Stimulated activated CD4-positive, alpha-beta T cell treated with anti-CD3 and anti-CD28 coated beads, Interleukin-15, amount 100 ng/mL, for 48 hours (primary cell): ENCODE measurements around the gene GLP2R.

Source experiments
- DNase-seq, 2 donors: peaks; one replicate each; pipeline ENCODE4 v3.0.0-alpha.2; 2020; ENCODE audit warnings: low read depth in 2 of 2

Gene GLP2R

GRCh38 chr17:9813166-9813565 is 12.6 kb upstream of the GLP2R start:
- no peak for DNase-seq

DNA sequence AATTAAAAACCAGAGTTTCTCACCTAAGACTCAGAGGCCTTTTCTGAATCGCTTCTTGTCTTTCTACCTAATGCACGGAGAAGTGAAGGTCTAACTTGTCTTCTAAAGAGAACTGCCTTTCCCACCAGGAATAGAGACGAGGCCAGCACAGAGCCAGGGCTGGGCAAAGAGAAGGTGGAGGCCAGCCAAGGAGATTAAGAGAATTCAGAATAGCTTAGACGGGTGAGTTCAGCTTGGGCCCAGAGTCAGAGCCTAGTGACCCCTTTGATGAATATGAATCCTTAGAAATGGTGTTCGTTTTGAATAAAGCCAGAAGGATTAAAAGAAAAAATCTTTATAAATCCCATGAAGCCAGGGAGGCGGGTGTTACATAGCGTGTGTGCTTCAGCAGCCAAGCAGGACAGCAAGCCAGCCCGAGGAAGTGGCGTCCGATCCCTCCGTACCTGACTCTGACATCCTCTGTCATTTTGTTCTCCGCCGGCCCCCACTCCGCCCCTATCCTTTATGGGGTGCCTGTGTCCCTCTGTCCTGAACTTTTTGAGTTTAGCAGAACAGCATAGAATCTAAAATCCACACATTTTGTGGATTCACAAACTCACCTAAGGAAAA is 11.3 kb upstream of the GLP2R start:
- no peak for DNase-seq

GRCh38 chr17:9816472-9816871 is 9.3 kb upstream of the GLP2R start:
- no peak for DNase-seq

DNA sequence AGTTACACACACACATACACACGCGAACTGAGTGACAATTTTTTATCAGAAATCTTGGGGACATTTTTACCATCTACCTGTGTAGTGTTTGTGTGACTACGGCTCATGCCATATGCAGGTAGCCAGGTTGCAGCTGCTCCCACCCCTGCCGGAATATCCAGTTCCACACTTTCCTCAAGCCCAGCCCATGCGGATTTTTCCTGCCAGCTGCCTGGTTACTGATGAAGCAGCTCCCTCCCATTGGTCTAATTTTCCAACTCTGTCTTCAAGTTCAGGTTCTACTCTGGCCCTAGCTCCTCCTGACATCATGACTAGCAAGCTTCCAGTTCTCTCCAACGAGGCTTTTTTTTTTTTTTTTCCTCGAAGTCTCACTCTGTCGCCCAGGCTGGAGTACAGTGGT is 8.6 kb upstream of the GLP2R start:
- no peak for DNase-seq

DNA sequence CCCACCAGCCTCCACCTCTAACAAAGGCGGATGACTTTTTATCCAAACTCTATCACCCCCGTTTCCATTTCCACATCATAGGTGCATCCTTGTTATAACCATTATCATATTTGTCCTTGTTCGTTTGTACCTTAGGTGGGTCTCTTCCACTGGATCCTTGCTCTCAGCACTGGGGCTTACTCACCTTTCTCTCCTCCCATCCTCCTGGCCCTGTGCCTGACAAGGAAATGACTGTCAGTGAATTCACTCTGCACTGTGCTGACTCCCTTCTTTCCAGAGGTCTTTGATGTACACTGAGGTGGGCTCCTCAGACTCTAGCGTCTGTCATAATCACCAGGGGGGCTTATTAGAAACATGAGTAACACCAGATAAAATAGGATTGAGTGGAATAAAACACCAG is 7.0 kb upstream of the GLP2R start:
- DNase-seq = no peak

DNA sequence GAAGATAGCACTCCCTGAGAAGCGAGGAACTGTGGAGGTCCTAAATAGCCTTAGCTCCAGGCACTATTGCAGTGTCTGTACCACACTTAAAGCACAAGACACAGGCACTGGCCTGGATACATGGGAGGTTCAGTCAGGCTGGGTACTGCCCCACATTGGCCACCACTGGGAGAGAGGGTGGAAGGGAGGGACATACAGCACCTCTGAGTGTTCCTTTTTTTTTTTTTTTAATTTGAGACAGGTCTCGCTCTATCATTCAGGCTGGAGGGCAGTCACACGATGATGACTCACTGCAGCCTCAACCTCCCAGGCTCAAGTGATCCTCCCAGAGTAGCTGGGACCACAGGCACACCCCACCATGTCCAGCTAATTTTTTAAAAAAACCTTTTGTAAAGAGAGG is 5.3 kb upstream of the GLP2R start:
- no peak for DNase-seq

DNA sequence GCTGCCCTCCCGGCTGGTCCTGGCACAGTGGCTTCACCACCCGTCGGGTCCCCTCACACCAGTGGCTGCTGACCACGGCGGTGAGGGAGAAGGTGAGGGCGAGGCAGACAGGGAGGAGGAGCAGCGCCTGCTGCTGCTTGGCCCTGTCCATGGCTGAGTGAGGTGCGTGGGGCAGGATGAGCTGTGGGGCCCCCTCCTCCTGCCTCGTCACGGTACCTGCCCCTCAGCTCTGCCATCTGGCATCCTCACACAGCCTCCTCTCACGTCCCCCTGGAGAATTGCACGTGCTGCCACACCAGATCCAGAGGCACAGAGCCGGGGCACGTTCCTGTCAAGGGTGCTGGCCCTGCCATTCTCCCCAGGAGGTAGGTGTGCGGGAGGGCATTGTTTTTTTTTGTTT is 3.8 kb upstream of the GLP2R start, which contains the start of gene GSG1L2:
Gene GSG1L2 (minus strand): TSS at position 159 of the 400 bp plus-strand sequence. CDS start 8 bp downstream, at position 151.
- DNase-seq = no peak

- no peak for DNase-seq
These were observed 1.6 kb upstream of the GLP2R start for GRCh38 chr17:9824094-9824493.

DNA sequence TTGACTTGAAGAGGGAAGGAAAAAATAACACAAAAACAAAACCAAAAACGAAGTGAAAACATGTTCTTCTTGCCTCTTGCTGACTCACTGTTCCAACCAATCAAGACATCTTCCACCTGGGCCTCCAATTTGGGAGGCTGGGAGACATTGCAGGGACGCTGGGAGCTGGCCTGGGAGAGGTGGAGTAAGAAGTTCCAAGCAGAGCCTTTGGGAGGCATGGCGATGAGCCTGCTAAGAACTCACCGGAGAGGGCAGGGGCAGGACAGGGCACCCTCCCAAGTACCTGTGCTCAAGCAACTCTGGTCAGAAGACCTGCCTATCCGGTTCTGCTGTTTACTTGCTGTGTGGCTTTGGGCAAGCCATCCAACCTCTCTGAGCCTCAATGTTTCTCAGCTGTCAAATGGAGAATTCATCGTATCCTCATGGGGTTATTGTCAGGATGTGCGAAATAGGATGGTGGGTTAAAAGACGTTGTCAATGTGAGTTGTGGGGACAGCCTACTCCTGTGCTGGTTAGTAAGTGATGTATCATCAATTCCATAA is 856 bp upstream of the GLP2R start:
- no peak for DNase-seq

GRCh38 chr17:9828296-9829295 is 2.9 kb downstream of the GLP2R start:
- DNase-seq = no peak

DNA sequence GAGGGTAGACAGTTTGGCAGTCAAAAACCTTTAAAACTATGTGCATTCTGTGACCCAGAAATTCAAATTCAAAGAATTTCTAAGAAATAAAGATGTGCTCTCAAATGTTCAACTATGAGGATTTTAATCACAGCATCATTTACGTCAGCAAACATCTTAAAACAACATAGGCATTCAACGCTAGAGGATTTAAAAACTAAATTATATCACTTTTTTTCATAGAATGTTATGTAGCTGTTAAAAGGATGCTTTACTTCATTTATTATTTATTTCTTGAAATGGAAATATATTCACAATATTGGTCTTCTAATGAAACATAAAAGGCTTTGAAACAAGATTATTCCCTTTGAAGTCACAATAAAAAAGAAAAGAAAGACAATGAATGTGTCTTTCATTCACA is 3.6 kb downstream of the GLP2R start:
- no peak for DNase-seq

DNA sequence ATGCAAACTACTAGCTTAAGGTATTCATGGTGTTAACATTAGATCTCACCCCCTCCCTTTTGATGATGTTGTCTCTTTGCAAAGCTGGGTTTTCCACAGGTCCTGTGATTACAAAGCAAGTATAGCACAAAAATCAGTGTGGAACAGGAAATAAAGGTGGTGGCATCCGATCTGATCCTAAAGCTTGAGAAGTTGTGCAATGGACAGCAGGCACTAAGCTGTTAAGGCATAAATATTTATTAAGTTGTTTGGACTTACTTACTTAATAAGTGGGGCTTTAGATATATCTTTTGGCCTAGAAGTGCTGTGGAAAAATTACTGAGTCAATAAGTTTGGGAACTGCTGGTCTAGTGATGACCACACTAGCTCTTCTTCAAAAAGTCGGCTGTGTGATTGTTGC is 5.0 kb downstream of the GLP2R start:
- DNase-seq = no peak

DNA sequence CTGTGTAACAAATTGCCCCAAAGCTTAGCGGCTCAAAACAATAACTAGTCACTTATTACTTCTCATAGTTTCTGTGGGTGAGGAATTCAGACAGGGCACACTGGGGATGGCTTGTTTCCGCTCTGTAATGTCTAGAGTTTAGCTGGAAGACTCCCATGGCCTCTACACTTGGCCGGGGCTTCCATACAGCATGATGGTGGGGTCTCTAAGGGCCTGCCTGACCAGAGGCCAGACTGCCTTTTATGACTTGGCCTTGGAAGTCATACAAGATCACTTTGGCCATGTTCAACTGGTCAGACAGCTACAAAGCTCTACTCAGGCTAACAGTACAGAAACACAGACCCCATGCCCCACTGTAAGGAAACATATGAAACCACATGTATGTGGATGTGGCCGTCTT is 8.2 kb downstream of the GLP2R start:
- DNase-seq = no peak

DNA sequence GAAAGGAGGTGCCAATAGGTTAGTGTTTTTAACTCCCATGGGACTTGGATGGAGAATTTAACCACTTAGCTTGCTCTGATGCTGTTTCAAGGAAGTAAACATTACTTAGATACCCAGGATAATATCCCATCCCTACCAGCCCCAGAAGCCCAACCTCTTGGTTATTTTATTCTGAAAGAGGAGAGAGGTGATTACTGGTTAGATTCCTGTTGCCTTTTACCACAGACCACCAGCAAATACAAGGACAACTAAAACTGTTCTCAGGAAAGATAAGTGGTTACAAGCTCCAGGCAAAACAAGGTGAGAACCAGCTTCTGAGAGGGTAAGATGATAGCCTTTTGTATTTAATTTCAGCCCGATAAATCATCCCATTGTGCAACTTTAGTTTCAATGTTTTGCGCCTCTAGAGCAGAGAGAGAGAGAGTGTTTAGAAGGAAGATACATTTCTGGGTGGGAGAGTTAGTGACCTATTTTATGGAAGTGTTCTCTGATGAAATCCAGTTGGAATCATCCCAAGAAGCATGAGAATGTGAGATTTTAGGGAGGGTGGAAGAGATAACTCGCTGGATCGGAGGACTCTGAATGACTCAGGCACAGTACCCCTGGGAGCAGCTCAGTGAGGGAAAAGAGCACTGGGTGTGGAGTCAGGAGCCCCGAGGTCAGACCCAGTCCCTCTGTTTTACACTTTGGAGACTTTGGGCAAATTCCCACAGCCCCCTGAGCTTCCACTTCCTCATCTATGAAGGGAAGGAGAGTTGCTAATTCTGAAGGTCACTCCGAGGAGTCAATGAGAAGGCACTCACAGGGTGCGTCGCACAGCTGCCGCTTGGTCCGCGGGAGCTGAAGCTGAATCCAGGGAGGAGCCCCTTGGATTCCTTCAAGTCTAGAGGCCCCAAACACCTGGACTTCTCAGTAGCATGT is 12.1 kb downstream of the GLP2R start:
- DNase-seq = no peak

DNA sequence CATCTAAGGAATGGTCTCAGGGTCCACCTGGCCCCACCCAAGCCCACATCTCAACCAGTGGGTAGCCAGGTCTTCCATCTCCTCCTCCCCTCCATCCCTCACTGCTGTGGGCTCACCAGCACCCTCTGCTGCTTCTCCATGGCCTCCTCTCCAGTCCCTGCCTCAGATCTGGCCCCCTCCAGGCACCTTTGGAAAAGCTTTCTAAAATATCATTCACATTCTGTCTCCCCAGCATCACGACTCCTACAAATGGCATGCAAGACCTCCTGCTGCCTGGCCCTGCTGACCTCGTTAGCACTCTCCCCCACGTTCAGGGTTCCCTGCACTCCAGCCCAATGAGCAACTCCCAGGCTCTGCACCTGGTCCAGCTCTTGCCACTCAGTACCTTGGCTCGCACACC is 13.7 kb downstream of the GLP2R start:
- no peak for DNase-seq

- no peak for DNase-seq
These were observed 16.5 kb downstream of the GLP2R start for GRCh38 chr17:9842057-9842758.

DNA sequence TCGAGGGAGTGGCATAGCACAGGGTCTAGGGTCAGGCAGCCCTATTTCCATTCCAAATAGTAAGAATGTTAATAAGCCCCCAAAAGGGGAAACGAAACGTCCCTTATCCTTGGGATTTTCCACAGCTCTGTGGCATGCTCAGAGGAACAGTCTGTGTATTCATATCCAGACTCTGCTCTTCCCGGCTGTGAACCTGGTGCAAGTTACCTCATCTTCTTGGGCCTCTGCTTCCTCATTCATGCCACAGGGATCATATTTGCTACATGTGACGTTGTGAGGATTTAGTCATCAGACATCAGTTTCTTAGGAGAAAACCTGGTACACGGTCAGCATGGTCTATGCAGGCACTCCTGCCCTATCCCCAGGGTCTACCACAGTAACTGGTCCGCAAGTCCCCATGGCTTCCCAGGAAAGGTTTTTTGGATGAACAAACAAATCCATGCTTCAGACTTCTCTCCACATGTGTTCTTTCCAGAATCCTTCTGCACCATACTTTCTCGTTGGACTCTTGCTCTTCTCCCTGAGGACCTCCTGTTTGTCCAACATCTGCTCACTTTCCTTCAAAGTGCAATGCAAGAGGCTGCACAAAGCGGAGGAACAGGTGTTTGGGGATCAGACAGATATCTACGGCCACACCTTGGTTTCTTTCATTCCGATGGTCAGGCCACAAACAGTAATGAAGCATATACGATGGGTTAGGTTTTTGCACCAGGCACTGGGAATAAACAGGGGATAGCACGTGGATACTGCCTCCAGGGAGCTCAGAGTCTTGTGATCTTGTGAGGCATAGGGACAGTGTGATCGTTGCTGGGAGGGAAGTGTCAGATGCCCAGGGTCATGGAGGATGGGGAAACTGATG is 17.7 kb downstream of the GLP2R start:
- DNase-seq = no peak

DNA sequence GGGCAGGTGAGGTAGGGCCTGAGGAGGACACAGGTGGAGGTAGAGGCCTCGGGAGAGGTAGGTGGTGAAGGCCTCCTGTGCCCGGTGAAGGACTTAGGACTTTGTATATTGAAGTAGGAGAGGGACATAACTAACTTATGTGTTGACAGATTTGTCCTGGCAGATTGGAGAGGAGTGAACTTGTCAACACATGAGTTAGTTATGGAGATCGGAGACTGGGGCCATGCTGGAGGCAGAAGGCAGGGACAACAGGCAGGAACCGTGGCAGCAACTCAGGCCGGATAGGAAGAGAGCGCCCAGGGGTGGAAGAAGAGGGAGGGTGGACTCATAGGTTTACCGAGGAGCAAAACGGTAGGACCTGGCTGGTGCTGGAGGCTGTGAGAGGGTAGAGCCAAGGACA is 18.4 kb downstream of the GLP2R start:
- DNase-seq = no peak

DNA sequence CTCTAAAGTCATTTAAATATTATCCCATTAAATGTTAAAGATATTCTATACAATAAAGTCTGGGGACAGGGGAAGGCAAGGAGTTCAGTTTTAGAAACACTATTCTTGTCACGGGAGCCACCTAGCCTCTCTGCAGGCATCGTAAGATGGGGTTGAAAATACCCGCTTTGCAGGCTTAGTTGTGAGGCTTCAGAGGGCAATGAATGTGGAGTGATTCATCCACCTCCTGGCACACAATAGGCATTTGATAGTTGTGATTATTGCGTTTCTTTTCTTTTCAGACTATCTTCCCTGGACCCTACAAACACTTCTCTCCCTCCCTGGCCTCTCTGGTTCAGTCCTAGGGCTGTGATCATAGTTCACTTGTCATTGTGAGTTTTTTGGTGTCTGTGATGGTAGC is 19.6 kb downstream of the GLP2R start:
- DNase-seq = no peak

- DNase-seq = no peak
These were observed 24.4 kb downstream of the GLP2R start for GRCh38 chr17:9850151-9850550.
